HAP-1 (cell line): ENCODE measurements around the gene RNF212.

Source experiments
- DNase-seq, 2 experiments: peaks; one replicate each; pipeline ENCODE4 v3.0.0-alpha.2; 2016 to 2020; ENCODE audit warnings: low spot score in 2 of 2
- H3K27me3 ChIP-seq: fragments of 250-450 bp; sonication (Bioruptor Pico); 2 replicates; pipeline ENCODE4 v1.5.1; 2020; ENCODE audit warnings: low read depth, mild to moderate bottlenecking, moderate library complexity
- H3K36me3 ChIP-seq: fragments of 250-450 bp; sonication (Bioruptor Pico); replicated peaks from 2 replicates; pipeline ENCODE4 v1.5.1; 2020; ENCODE audit warnings: mild to moderate bottlenecking
- H3K4me1 ChIP-seq: fragments of 250-450 bp; sonication (Bioruptor Pico); 2 replicates; pipeline ENCODE4 v1.5.1; 2020; ENCODE audit warnings: mild to moderate bottlenecking
- H3K4me3 ChIP-seq: fragments of 250-450 bp; sonication (Bioruptor Pico); 2 replicates; pipeline ENCODE4 v1.5.1; 2020; ENCODE audit warnings: mild to moderate bottlenecking, moderate library complexity
- H3K9me3 ChIP-seq: fragments of 250-450 bp; sonication (Bioruptor Pico); 2 replicates; pipeline ENCODE4 v1.5.1; 2020; ENCODE audit warnings: mild to moderate bottlenecking, moderate library complexity
- in situ Hi-C: fragments of 300-500 bp; cut with MboI; formaldehyde crosslinking; loops from 3 replicates; pipeline ENCODE4 v1.14.3; 2020; ENCODE audit warnings: low sequenced_read_pairs, inconsistent platforms, mixed read lengths

Gene RNF212

GRCh38 chr4:1109333-1109732 is 4.0 kb downstream of the RNF212 start:
- in situ Hi-C loops, result no loop called here
- no peaks in the 10 kb centered on the region; the same call in 1 of the 2 replicates for H3K4me1 ChIP-seq

DNA sequence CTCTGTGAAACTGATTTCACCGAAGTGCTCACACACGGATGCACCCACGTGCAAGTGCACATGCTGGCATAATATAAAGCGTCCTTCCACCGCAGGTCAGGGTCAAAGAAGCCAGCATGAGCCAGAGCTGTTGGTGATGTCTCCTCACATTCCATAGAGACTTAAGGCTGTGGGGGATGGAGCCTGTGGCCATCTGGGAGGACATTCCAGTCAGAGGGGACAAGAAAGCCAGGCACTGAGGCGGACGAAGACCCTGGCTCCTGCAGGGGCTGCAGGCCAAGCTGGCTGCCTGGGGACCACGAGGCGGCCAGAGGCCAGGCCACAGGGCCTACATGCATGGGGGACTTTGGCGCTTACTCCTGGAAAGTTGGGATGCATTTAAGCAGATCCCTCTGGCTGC is 7.7 kb downstream of the RNF212 start:
- Histone ChIP-seq H3K9me3 (no peaks in the 10 kb centered on the region), H3K4me3 (no peak overlapping the region), H3K4me1 (no peaks in the 10 kb centered on the region; the same call in 1 of the 2 replicates), H3K27me3 (peaks cover 1% of the 10 kb centered on the region; the same call in 1 of the 2 replicates), H3K36me3 (no peaks in the 10 kb centered on the region)
- in situ Hi-C loops, result no loop called here
- no peak for DNase-seq

More at GRCh38 chr4:1109333-1109732, 4.0 kb downstream of the RNF212 start:
- no peak for DNase-seq
- Histone ChIP-seq H3K9me3 (no peaks in the 10 kb centered on the region), H3K36me3 (no peaks in the 10 kb centered on the region), H3K4me3 (no peak overlapping the region), H3K27me3 (peaks cover 8% of the 10 kb centered on the region; the same call in 1 of the 2 replicates)

GRCh38 chr4:1105067-1105466 is 8.3 kb downstream of the RNF212 start:
- no peaks in the 10 kb centered on the region for H3K27me3 ChIP-seq
- H3K4me1 ChIP-seq, result no peaks in the 10 kb centered on the region; the same call in 1 of the 2 replicates
- H3K4me3 ChIP-seq, result no peak overlapping the region
- no peaks in the 10 kb centered on the region for H3K9me3 ChIP-seq
- DNase-seq, result no peak
- no peaks in the 10 kb centered on the region for H3K36me3 ChIP-seq
- in situ Hi-C loops, result no loop called here

GRCh38 chr4:1104647-1105046 is 8.7 kb downstream of the RNF212 start:
- in situ Hi-C loops, result no loop called here

DNA sequence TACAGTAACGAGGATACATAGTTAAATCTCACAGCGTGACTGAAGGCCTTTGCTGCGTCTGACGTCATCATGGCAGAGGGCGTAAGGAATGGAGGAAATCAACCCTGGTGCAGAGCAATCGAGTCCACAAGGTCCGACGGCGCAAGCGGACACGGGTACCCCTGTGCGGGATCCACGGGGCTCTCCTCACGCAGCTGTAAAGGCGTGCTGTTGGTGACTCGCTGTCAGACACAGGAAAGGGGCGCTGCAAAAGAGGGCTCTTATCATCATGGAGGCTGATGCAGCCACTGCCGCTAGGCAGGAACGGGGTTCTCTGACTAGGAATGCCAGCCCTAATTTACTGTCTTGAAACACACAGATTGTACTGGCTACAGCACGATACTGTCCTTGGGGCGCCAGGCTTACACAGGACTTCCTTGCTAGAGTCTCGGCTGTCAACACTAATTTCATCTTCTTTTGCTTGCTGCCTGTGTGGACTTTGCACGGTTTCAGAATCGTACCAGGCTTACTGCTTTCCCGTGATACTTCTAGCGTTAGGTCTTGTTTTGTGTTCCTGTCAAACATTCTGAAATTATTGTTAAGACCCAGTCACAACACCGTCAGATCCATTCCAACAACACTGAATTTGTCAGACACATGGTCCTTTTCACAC is 13.6 kb downstream of the RNF212 start:
- no peak for DNase-seq
- Histone ChIP-seq H3K36me3 (no peaks in the 10 kb centered on the region), H3K4me1 (no peaks in the 10 kb centered on the region), H3K27me3 (no peaks in the 10 kb centered on the region), H3K9me3 (no peaks in the 10 kb centered on the region), H3K4me3 (no peak overlapping the region)
- in situ Hi-C loops, result no loop called here

More at GRCh38 chr4:1104647-1105046, 8.7 kb downstream of the RNF212 start:
- Histone ChIP-seq H3K4me1 (no peaks in the 10 kb centered on the region), H3K4me3 (no peak overlapping the region), H3K27me3 (no peaks in the 10 kb centered on the region), H3K9me3 (no peaks in the 10 kb centered on the region), H3K36me3 (no peaks in the 10 kb centered on the region)
- DNase-seq, result no peak

- Histone ChIP-seq H3K4me1 (no peaks in the 10 kb centered on the region), H3K36me3 (no peaks in the 10 kb centered on the region), H3K4me3 (no peak overlapping the region), H3K9me3 (no peaks in the 10 kb centered on the region), H3K27me3 (no peaks in the 10 kb centered on the region)
- in situ Hi-C loops, result no loop called here
- DNase-seq, result no peak
Observed at GRCh38 chr4:1099270-1099669, 14.1 kb downstream of the RNF212 start.

GRCh38 chr4:1098311-1098925 is 14.9 kb downstream of the RNF212 start:
- in situ Hi-C loops, result no loop called here
- H3K4me1 ChIP-seq, result no peaks in the 10 kb centered on the region
- DNase-seq, result no peak
- no peaks in the 10 kb centered on the region for H3K9me3 ChIP-seq
- no peaks in the 10 kb centered on the region for H3K27me3 ChIP-seq
- no peaks in the 10 kb centered on the region for H3K36me3 ChIP-seq
- no peak overlapping the region for H3K4me3 ChIP-seq

DNA sequence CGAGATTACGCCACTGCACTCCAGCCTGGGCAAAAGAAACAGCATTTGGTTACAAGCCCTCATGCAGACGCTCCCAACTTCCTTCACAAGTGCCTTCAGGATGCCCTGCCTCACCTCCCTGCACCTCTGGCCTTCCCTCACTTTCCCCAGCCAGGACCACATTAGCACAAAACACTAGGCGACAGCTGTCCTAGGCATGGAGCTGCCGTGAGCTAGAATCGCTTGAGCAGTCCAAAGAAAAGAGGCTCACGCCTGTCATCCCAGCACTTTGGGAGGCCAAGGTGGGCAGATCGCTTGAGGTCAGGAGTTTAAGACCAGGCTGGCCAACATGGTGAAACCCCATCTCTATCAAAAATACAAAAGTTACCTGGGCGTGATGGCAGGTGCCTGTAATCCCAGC is 15.8 kb downstream of the RNF212 start:
- in situ Hi-C loops, result no loop called here
- H3K27me3 ChIP-seq, result no peaks in the 10 kb centered on the region
- no peak for DNase-seq

DNA sequence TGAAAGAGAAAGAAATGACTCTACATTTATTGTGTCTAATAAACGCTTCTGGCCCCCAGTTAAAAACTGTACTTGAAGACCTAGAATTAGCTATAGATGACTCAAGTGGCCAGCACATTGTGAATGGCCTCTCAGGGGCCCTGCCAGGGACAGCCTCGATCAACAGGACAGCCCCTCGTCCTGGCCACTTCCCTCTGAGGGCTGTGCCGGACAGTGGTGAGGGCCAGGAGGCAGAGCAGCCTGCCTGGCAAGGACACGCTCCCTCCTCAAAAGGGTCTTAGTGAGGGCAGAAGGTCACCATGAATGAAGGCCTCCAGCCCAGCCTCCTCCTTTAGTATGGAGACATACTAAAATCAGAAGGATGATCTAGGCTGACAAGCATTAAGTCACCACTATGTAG is 16.5 kb downstream of the RNF212 start:
- Histone ChIP-seq H3K27me3 (no peaks in the 10 kb centered on the region), H3K4me3 (no peak overlapping the region), H3K4me1 (no peaks in the 10 kb centered on the region), H3K9me3 (no peaks in the 10 kb centered on the region), H3K36me3 (no peaks in the 10 kb centered on the region)
- in situ Hi-C loops, result no loop called here
- no peak for DNase-seq

More for the DNA sequence above, 15.8 kb downstream of the RNF212 start:
- H3K4me1 ChIP-seq, result no peaks in the 10 kb centered on the region
- no peaks in the 10 kb centered on the region for H3K9me3 ChIP-seq
- H3K36me3 ChIP-seq, result no peaks in the 10 kb centered on the region
- H3K4me3 ChIP-seq, result no peak overlapping the region

- Histone ChIP-seq H3K9me3 (no peaks in the 10 kb centered on the region), H3K4me1 (no peaks in the 10 kb centered on the region), H3K27me3 (no peaks in the 10 kb centered on the region), H3K36me3 (no peaks in the 10 kb centered on the region), H3K4me3 (no peak overlapping the region)
- in situ Hi-C loops, result no loop called here
- no peak for DNase-seq
Observed at GRCh38 chr4:1094336-1094690, 19.1 kb downstream of the RNF212 start.

- Histone ChIP-seq H3K36me3 (no peaks in the 10 kb centered on the region), H3K4me1 (no peaks in the 10 kb centered on the region), H3K27me3 (no peaks in the 10 kb centered on the region), H3K9me3 (no peaks in the 10 kb centered on the region), H3K4me3 (no peak overlapping the region)
- DNase-seq, result no peak
- in situ Hi-C loops, result no loop called here
Observed at GRCh38 chr4:1093391-1094335, 19.7 kb downstream of the RNF212 start.

- H3K36me3 ChIP-seq, result no peaks in the 10 kb centered on the region
- no peaks in the 10 kb centered on the region for H3K4me1 ChIP-seq
- DNase-seq, result no peak
- H3K27me3 ChIP-seq, result no peaks in the 10 kb centered on the region
- H3K4me3 ChIP-seq, result no peak overlapping the region
- H3K9me3 ChIP-seq, result no peaks in the 10 kb centered on the region; the same call in 1 of the 2 replicates
- in situ Hi-C loops, result no loop called here
Observed at GRCh38 chr4:1092983-1093361, 20.4 kb downstream of the RNF212 start.

- Histone ChIP-seq H3K4me1 (no peaks in the 10 kb centered on the region), H3K27me3 (no peaks in the 10 kb centered on the region), H3K4me3 (no peak overlapping the region), H3K9me3 (no peaks in the 10 kb centered on the region; the same call in 1 of the 2 replicates), H3K36me3 (no peaks in the 10 kb centered on the region)
- in situ Hi-C loops, result no loop called here
- DNase-seq, result no peak
Observed at GRCh38 chr4:1092026-1092982, 21.1 kb downstream of the RNF212 start.
